VCaP (cell line): ENCODE measurements around the gene PER1.
A peak's percentile ranks its signal among the peaks of the same experiment; 100 is the strongest.

Experiments used
- H3K27ac ChIP-seq: fragments of 450-650 bp; 2 replicates; pipeline ENCODE4 v1.5.1; 2017
- TF ChIP-seq, protein P1 (sequence below): fragments of 450-650 bp; conservative IDR thresholded peaks from 2 replicates; pipeline ENCODE4 v1.5.1; 2017; ENCODE audit warnings: mild to moderate bottlenecking, moderate library complexity

The PER1 gene

DNA sequence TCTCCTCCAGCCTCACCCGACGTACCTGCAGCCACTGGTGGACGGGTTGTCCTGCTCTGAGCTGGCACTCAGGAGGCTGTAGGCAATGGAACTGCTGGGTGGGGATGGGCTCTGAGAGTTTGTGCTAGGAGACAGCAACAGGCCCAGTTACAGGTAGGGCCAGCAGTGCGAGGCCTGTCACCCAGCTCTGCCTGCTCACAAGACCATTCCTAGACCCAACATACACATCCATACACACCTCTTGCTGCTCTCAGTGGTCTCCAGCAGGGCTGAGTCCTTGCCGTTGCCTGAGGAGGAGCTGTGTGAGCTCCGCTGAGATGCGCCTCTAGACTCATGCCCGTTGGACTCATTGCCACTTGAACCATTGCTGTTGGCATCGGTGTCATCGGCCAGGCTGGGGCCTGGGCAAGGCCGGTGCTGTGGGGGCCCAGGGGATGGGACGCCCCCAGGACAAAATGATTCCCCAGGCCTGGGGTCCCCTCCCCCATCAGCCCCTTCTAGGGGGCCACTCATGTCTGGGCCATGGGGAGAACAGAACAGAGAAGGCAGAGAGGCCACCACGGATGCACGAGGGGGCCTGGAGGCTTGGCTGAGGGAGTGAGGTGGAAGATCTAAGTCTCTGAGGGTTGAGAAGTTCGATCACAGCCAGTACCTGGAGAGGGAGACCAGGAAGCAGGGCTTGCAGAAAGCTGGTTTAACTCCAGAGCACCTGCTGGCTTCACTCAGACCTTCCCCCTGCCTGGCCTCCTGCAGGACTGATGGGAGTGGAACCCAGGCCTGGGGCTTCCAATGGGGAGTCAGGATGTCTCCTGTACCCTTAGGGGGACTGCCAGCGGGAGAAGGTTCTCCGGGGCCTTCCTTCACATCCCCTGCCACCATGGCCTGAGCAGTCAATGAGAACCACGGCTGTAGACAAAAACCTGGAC is 1.7 kb downstream of the PER1 start:
- TF ChIP-seq, protein P1, sequence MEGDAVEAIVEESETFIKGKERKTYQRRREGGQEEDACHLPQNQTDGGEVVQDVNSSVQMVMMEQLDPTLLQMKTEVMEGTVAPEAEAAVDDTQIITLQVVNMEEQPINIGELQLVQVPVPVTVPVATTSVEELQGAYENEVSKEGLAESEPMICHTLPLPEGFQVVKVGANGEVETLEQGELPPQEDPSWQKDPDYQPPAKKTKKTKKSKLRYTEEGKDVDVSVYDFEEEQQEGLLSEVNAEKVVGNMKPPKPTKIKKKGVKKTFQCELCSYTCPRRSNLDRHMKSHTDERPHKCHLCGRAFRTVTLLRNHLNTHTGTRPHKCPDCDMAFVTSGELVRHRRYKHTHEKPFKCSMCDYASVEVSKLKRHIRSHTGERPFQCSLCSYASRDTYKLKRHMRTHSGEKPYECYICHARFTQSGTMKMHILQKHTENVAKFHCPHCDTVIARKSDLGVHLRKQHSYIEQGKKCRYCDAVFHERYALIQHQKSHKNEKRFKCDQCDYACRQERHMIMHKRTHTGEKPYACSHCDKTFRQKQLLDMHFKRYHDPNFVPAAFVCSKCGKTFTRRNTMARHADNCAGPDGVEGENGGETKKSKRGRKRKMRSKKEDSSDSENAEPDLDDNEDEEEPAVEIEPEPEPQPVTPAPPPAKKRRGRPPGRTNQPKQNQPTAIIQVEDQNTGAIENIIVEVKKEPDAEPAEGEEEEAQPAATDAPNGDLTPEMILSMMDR, result no peak
- H3K27ac ChIP-seq, result peak overlapping the region; percentile 73

DNA sequence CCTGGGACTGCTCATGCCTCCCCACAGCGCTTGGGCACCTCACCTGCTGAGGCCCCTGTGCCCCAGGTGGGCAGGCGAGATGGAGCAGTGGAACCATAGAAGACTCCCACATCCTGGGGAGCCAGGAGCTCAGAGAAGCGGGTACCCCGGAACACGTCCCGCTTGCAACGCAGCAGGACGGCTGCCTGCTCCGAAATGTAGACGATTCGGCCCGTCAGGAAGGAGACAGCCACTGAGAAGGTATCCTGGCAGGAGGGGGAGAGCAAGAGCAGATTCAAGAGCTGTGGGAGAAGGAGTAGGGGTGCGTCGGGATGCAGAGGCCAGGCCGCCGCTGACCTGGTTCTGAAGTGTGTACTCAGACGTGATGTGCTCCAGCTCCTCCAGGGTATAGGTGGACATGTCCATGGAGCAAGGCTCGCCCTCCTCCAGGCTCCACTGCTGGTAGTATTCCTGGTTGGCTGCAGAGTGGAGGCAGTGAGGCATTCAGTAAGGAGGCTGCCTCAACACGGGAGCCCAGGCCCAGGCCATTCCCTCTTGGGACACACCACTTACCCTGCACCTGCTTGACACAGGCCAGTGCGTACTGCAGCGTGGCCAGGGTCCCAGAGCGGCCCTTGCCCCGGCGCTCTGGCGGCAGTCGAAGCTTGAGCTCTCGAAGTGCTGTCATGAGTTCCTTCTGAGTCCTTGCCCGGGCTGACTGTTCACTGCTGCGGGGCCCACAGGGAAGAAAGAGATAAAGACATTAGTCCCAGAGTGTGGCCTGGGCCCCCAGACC is 2.6 kb downstream of the PER1 start:
- TF ChIP-seq, protein P1, result no peak
- H3K27ac ChIP-seq, result no peak overlapping the region

DNA sequence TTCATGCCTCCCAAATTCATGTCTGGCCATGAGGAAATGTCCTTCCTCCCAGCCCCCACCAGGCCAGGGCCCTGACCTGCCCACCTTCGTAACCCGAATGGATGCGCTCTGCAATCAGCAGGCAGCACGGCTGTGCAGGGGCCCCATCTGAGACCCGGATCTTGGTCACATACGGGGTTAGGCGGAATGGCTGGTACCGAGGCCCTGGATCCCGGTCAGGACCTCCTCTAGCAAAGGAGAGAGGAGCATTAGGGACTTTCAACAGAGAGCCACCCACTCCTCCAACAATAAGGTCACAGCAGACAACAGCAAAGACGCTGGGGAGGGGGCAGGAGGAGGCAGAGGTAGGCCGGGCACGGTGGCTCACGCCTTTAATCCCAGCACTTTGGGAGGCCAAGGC is 3.6 kb downstream of the PER1 start:
- no peak overlapping the region for H3K27ac ChIP-seq
- TF ChIP-seq, protein P1, result no peak

DNA sequence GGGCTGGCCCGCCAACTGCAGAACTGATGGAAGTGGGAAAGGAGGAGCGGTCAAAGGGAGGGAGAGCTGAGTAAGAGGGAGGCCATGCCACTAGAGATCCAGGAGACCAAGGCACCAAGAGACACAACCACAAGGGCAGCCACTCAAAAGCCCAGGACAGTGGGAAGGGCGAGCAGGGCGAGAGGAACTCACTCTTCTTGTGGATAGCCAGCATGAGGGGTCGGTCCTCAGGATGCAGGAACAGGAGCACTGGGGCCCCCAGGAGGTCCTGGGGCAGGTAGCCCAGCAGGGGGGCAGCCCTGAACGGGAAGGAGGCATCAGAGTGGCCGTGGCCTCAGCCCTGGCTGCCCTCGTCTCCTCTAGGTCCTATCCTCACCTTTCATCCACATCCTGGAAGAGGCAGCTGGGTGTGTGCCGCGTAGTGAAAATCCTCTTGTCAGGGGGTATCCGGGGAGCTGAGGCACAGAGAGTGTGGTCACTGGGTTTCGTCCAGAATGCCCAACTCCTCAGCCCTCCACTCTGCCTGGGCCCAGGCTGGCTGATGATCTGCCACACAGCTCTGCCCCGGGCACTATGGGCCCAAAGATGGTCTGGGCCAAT is 4.3 kb downstream of the PER1 start:
- H3K27ac ChIP-seq, result no peak overlapping the region
- TF ChIP-seq, protein P1, result no peak

DNA sequence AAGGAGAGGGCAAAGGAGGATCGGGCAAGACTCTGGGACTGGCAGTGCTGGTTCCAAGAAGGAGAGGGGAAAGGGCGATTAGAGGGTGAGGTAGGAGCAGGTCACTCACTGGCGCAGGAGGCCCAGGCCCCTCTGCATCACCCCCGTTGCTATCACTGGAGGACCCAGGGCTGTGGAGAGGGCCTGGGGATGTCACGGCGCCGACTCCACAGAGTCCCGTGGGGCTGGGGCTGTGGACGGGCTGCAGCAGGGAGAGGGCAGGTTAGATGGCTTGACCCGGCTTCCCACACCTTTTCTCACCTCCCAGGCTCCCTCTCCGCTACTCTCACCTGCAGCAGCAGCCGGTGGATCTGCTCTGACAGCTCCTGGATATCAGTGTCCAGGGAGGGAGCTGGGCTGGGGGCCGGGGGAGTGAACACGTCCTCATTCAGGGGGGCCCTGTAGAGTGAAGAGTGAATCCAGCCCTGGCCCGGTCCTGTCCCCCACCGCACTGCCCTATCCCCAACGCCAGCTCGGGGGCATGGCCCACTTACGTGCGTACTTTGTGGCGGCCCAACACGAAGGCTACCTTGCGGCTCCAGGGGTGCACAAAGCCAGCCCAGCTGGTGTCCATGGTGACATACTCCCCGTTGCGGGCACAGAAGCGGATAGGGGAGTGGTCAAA is 4.9 kb downstream of the PER1 start:
- TF ChIP-seq, protein P1, result no peak

DNA sequence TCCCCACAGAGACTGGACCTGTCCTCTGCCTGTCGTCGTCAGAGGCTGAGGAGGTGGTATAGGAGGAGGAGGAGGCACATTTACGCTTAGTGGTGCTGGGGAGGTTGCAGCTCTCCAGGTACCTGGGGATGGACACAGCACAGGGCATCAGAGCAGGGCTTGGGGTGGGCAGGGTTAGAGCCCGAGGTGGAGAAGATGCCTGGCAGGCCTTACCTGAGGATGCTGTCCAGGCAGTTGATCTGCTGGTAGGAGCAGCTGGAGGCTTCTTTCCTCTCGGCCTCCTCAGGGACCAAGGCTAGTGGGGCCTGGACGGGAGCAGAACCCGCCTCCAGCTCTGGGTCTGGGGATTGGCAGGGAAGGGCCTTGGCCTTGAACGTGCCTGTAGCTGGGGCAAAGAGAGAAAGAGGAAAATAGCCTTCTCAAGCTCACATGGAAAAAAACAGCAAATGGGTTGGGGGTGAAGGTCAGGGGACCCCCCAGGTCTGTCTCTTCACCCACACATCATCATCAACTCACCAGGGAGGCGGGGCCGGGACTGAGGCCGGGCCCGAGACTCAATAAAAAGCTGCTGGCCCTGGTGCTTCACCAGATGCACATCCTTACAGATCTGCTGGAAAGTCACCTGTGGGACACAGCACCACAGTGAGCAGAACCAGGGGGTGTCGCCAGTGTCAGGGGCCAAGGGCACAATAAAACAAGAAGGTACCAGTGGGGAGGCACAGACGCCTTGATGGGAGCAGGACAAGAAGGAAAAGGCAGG is 5.6 kb downstream of the PER1 start:
- TF ChIP-seq, protein P1, result no peak
- no peak overlapping the region for H3K27ac ChIP-seq

More for the DNA sequence above, 4.9 kb downstream of the PER1 start:
- H3K27ac ChIP-seq, result no peak overlapping the region
